C4-2B (cell line): Measurements from ENCODE around the gene PRRC1.

Experiments
- H3K27ac ChIP-seq: fragments of 450-650 bp; 2 replicates; pipeline ENCODE4 v1.5.1; 2017
- CTCF ChIP-seq: fragments of 450-650 bp; conservative IDR thresholded peaks from 2 replicates; pipeline ENCODE4 v1.5.1; 2017; ENCODE audit warnings: mild to moderate bottlenecking
- ZFX ChIP-seq: fragments of 450-650 bp; IDR thresholded peaks from 2 replicates; pipeline ENCODE4 v1.6.1; 2017

The PRRC1 gene

GRCh38 chr5:127590156-127590722 is 72.8 kb downstream of the PRRC1 start:
- TF ChIP-seq CTCF (no peak), ZFX (no peak)

GRCh38 chr5:127595484-127596368 is 78.3 kb downstream of the PRRC1 start:
- TF ChIP-seq CTCF, result no peak
- no peak for TF ChIP-seq ZFX

More at GRCh38 chr5:127590156-127590722, 72.8 kb downstream of the PRRC1 start:
- H3K27ac ChIP-seq, result no peak overlapping the region

DNA sequence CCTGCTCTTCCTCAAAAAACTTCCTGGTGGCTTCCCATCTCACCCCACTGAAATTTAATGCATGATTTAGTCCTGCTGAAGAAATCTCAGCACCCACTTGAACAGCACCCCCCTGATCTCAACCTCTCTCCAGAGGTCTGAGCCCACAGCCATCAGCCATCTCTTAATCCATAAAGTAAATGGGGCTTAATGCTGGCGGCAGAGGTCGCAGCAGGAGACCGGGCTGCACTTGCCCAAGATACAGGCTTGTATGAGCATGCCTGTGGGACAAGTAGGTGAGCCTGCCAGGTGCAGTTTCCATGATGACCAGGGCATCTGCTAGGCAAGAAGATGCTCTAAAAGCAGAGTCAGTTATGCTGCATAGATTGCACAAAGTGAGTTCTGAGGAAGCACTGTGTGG is 79.1 kb downstream of the PRRC1 start:
- TF ChIP-seq ZFX (no peak), CTCF (no peak)
- H3K27ac ChIP-seq, result no peak overlapping the region

More at GRCh38 chr5:127595484-127596368, 78.3 kb downstream of the PRRC1 start:
- no peak overlapping the region for H3K27ac ChIP-seq

GRCh38 chr5:127599320-127599719 is 81.9 kb downstream of the PRRC1 start:
- no peak overlapping the region for H3K27ac ChIP-seq
- TF ChIP-seq ZFX (no peak), CTCF (no peak)

DNA sequence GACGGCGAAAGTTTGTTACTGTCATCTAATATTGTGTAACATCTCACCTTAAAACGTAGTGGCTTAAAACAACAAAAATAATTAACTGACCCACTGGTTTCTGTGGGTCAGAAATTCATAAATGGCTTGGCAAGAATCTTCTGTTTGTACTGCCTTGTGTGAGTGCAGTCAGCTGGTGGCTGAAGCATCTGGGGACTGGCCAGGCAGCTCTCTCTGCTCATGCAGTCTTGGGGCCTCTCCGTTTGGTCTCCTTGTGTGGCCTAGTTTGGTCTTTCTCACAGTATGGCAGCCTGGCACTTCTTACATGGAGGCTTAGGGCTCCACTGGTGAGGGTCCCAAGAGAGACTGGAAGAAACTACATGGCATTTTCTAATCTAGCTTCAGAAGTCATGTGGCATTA is 82.4 kb downstream of the PRRC1 start:
- no peak for TF ChIP-seq CTCF
- TF ChIP-seq ZFX, result no peak
- no peak overlapping the region for H3K27ac ChIP-seq

- no peak overlapping the region for H3K27ac ChIP-seq
- no peak for TF ChIP-seq ZFX
- TF ChIP-seq CTCF, result no peak
These were observed 83.7 kb downstream of the PRRC1 start for GRCh38 chr5:127601111-127601510.

DNA sequence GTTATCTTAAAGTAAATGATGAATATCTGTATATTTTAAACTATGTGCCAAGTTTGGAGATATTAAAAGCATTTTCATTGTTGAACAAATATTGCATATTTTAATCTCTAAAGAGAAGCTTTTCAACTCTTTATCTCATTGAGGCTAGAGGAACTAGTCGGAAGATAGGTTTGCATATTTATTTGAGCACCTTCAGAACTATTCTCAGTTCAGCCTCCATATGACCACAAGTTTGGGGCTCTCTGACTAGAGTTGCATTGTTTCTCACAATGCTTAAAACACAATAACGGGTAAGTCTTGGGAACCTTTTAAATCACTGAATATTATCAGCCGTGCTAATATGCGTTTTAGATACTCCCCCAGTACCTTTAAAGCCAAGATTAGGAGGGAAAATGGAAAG is 84.2 kb downstream of the PRRC1 start:
- TF ChIP-seq CTCF (no peak), ZFX (no peak)
- no peak overlapping the region for H3K27ac ChIP-seq
